ENCODE measurements around the gene TPCN2.

DNA sequence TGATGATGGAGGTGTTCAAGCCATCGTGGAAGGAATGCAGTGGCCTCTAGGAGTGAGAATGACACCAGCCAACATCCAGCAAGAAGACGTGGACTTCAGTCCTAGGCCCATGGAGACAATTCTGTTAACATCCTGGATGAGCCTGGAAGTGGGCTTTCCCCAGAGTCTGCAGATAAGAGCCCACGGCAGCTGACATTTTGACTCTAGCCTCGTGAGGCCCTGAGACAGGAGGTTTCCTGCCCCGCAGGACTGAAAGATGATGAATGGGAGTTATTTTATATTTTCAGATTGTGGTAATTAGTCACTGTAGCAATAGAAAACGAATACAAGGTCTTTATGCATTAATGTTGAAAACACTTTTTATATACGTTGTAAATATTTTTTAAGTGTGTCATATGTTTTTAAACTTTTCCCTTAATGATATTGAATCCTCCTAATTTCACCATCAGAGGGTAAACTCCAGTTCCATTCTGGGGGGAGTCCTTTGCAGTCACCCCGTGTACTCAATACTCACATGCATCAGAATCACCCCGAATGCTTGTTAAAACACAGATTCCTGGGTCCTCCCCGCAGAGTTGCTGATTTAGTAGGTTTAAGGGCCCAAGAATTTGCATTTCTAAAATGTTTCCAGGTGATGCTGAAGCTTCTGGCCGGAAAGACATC, 570 bp upstream of the TPCN2 start:
- no peak for TF ChIP-seq POLR2AphosphoS5 (IDR thresholded peaks at IDR 0.05; ENCODE audit: low read depth, low read length)
- TF ChIP-seq REST (IDR thresholded peaks at IDR 0.05; ENCODE audit: insufficient read depth in 1 of 2, low read depth in 2 of 2, low read length in 2 of 2), result no peak
- 0 out of 2 replicates have a peak, but pooled peaks have one; percentile 3 for TF ChIP-seq TAF1 (IDR thresholded peaks at IDR 0.05; ENCODE audit: borderline replicate concordance, insufficient read depth, low read length)

All from PFSK-1 (cell line).